IMR-90 (cell line): ENCODE measurements around the gene PRIMA1. TPM values are rescaled to one million over a fixed set of nuclear protein-coding genes. Genes with fewer than 3 reads are reported as not detected.

ENCODE experiments used
- ATAC-seq: fragments of 200-7000 bp; cut with Tn5 transposase; 2 replicates; pipeline ENCODE4 v1.9.1; 2020; ENCODE audit warnings: low read depth, mild to moderate bottlenecking, moderate library complexity
- BruUV-seq: library from RNA; stranded (reverse); fragments of 400-500 nt; replicated peaks from 2 replicates; lab custom pipeline; 2021; lab: Mats Ljungman, UMichigan
- CTCF ChIA-PET: fragments of 300-600 bp; formaldehyde crosslinking; extraction: SDS; loops from one replicate; lab custom pipeline; 2021; ENCODE audit warnings: antibody characterized with exemption; lab: Yijun Ruan, JAX
- POLR2A ChIA-PET: fragments of 300-600 bp; sonication (Branson Sonifier 250); formaldehyde crosslinking; loops from one replicate; lab custom pipeline; 2022; ENCODE audit warnings: antibody characterized with exemption; ENCODE audit not compliant: unreplicated experiment; lab: Charles Lee
- DNase-seq: peaks from one replicate; pipeline ENCODE4 v3.0.0; 2013
- H2AFZ ChIP-seq: replicated peaks from 2 replicates; pipeline ENCODE3; 2013; ENCODE audit warnings: low read length, mild to moderate bottlenecking; ENCODE audit not compliant: poor library complexity
- H2AK5ac ChIP-seq: 2 replicates; pipeline ENCODE4 v1.6.1; 2013; ENCODE audit warnings: low read depth, low read length, inconsistent platforms
- H2AK9ac ChIP-seq: replicated peaks from 2 replicates; pipeline ENCODE3; 2013; ENCODE audit warnings: mild to moderate bottlenecking, low read depth, low read length, moderate library complexity; ENCODE audit not compliant: poor library complexity
- H2BK120ac ChIP-seq: 2 replicates; pipeline ENCODE4 v1.6.1; 2013; ENCODE audit warnings: low read depth, low read length, inconsistent platforms
- H2BK15ac ChIP-seq: 3 replicates; pipeline ENCODE4 v1.6.1; 2013; ENCODE audit warnings: low read depth, low read length, inconsistent platforms
- H2BK20ac ChIP-seq: 2 replicates; pipeline ENCODE4 v1.6.1; 2013; ENCODE audit warnings: low read depth, mild to moderate bottlenecking, inconsistent platforms, low read length, moderate library complexity
- H2BK5ac ChIP-seq: 2 replicates; pipeline ENCODE4 v1.6.1; 2013; ENCODE audit warnings: mild to moderate bottlenecking, low read depth, low read length, inconsistent platforms; ENCODE audit not compliant: poor library complexity, severe bottlenecking
- H3K14ac ChIP-seq: replicated peaks from 2 replicates; pipeline ENCODE4 v1.6.1; 2013; ENCODE audit warnings: low read depth, low read length, inconsistent platforms
- H3K18ac ChIP-seq: 2 replicates; pipeline ENCODE4 v1.6.1; 2013; ENCODE audit warnings: low read depth, low read length, control low read depth
- H3K23ac ChIP-seq: 2 replicates; pipeline ENCODE4 v1.6.1; 2013; ENCODE audit warnings: low read depth, low read length, inconsistent platforms
- H3K27ac ChIP-seq: 2 replicates; pipeline ENCODE4 v1.5.1; 2013; ENCODE audit warnings: mild to moderate bottlenecking, control low read depth, low read length; ENCODE audit not compliant: insufficient read depth
- H3K27me3 ChIP-seq: 2 replicates; pipeline ENCODE4 v1.6.1; 2013; ENCODE audit warnings: low read length; ENCODE audit not compliant: control insufficient read depth, insufficient read depth
- H3K36me3 ChIP-seq: 2 replicates; pipeline ENCODE4 v1.6.1; 2013; ENCODE audit warnings: low read length, mixed read lengths; ENCODE audit not compliant: control insufficient read depth, insufficient read depth
- H3K4ac ChIP-seq: 2 replicates; pipeline ENCODE4 v1.6.1; 2013; ENCODE audit warnings: low read depth, low read length, inconsistent platforms
- H3K4me1 ChIP-seq: 2 replicates; pipeline ENCODE4 v1.6.1; 2013; ENCODE audit warnings: low read length, mixed read lengths; ENCODE audit not compliant: control insufficient read depth, insufficient read depth
- H3K4me2 ChIP-seq: 2 replicates; pipeline ENCODE4 v1.6.1; 2013; ENCODE audit warnings: low read depth, mild to moderate bottlenecking, control low read depth, low read length, moderate library complexity
- H3K4me3 ChIP-seq: 2 replicates; pipeline ENCODE4 v1.5.1; 2013; ENCODE audit warnings: low read depth, mild to moderate bottlenecking, control low read depth, low read length, moderate library complexity; ENCODE audit not compliant: insufficient read depth
- H3K56ac ChIP-seq: 2 replicates; pipeline ENCODE4 v1.6.1; 2013; ENCODE audit warnings: low read length, inconsistent platforms; ENCODE audit not compliant: insufficient read depth; ENCODE audit errors: extremely low read depth
- H3K79me1 ChIP-seq, 2 experiments: 2 replicates each; pipeline ENCODE4 v1.6.1; 2013; ENCODE audit warnings: low read length in 2 of 2, inconsistent platforms in 1 of 2, low read depth in 1 of 2
- H3K9ac ChIP-seq: 2 replicates; pipeline ENCODE4 v1.6.1; 2013; ENCODE audit warnings: low read depth, low read length, control low read depth
- H3K9me1 ChIP-seq: 2 replicates; pipeline ENCODE4 v1.6.1; 2013; ENCODE audit warnings: low read length, inconsistent platforms; ENCODE audit not compliant: insufficient read depth
- H3K9me3 ChIP-seq: 2 replicates; pipeline ENCODE4 v1.6.1; 2013; ENCODE audit warnings: low read length; ENCODE audit not compliant: control insufficient read depth, insufficient read depth
- H4K20me1 ChIP-seq: 2 replicates; pipeline ENCODE4 v1.6.1; 2013; ENCODE audit warnings: low read length, inconsistent platforms; ENCODE audit not compliant: insufficient read depth
- H4K5ac ChIP-seq: 2 replicates; pipeline ENCODE4 v1.6.1; 2013; ENCODE audit warnings: mild to moderate bottlenecking, low read depth, low read length, control low read depth
- H4K8ac ChIP-seq, 2 experiments: 2 replicates each; pipeline ENCODE4 v1.6.1; 2013; ENCODE audit warnings: low read depth in 2 of 2, low read length in 2 of 2, control low read depth in 1 of 2, inconsistent platforms in 1 of 2
- H4K91ac ChIP-seq: 2 replicates; pipeline ENCODE4 v1.6.1; 2013; ENCODE audit warnings: low read depth, low read length, inconsistent platforms; ENCODE audit not compliant: insufficient read depth
- CHD1 ChIP-seq: IDR thresholded peaks from 2 replicates; pipeline ENCODE4 v1.6.1; 2012; ENCODE audit warnings: low read depth, low read length, improper control_type of control experiment
- ELK1 ChIP-seq: fragments of 150-350 bp; IDR thresholded peaks from 2 replicates; pipeline ENCODE4 v1.6.1; 2016; ENCODE audit warnings: low read depth, mild to moderate bottlenecking, low read length, moderate library complexity, borderline replicate concordance
- NFE2L2 ChIP-seq: fragments of 150-350 bp; IDR thresholded peaks from 2 replicates; pipeline ENCODE4 v1.6.1; 2016; ENCODE audit warnings: low read depth, mild to moderate bottlenecking, low read length
- POLR2A ChIP-seq: IDR thresholded peaks from 2 replicates; pipeline ENCODE4 v1.6.1; 2012; ENCODE audit warnings: mild to moderate bottlenecking, low read depth, low read length
- RAD21 ChIP-seq: IDR thresholded peaks from 2 replicates; pipeline ENCODE4 v1.6.1; 2012; ENCODE audit warnings: low read length, improper control_type of control experiment
- RCOR1 ChIP-seq: IDR thresholded peaks from 2 replicates; pipeline ENCODE4 v1.6.1; 2012; ENCODE audit warnings: mild to moderate bottlenecking, low read length, improper control_type of control experiment; ENCODE audit not compliant: insufficient replicate concordance
- WGBS, 2 experiments: methylation state at CpG; one replicate each; pipeline versions ENCODE4 v1.1.5 to v1.1.7; 2013; ENCODE audit warnings: missing lambda C conversion rate in 2 of 2; ENCODE audit not compliant: insufficient read length in 1 of 2; ENCODE audit errors: extremely low coverage in 2 of 2; 5-methylcytosine and 5-hydroxymethylcytosine counted together
- dilution Hi-C: fragments of 300-500 bp; cut with HindIII; formaldehyde crosslinking; loops from one replicate; pipeline ENCODE4 v1.14.3; 2018; ENCODE audit warnings: low sequenced_read_pairs; ENCODE audit not compliant: unreplicated experiment
- in situ Hi-C: fragments of 300-500 bp; cut with MboI; formaldehyde crosslinking; loops from 3 replicates; pipeline ENCODE4 v1.14.3; 2019; ENCODE audit warnings: low sequenced_read_pairs, inconsistent platforms, mixed read lengths
- intact Hi-C: fragments of 100-400 bp; cut with micrococcal nuclease; formaldehyde crosslinking; loops from 2 replicates; pipeline ENCODE4 v1.10.0; 2022
- polyA plus RNA-seq, 3 experiments: library from polyadenylated mRNA; depleted of rRNA; stranded (reverse); fragments of >200 nt; gene quantifications; 2 replicates each; pipeline ENCODE4 v1.2.3, GENCODE V29; 2012; ENCODE audit warnings: low replicate concordance in 1 of 3
- total RNA-seq: library from RNA; depleted of rRNA; stranded (reverse); fragments of >200 nt; gene quantifications from 2 replicates; pipeline ENCODE4 v1.2.3, GENCODE V29; 2012

PRIMA1 gene
- total and polyA plus RNA-seq, 2 of the 4 experiments (the other 2 are of a cell fraction), result not detected

- H3K14ac ChIP-seq, result no peak overlapping the region
- no peaks in the 10 kb centered on the region for H3K9me1 ChIP-seq
- no peak overlapping the region for H4K91ac ChIP-seq
- no peak overlapping the region for H3K9ac ChIP-seq
- no peak overlapping the region for H3K4me2 ChIP-seq
- no peaks in the 10 kb centered on the region for H3K79me1 ChIP-seq
- H3K4ac ChIP-seq, result no peak overlapping the region
- no peak overlapping the region for H2AK5ac ChIP-seq
- no CpG with 5 or more reads among the region's 6 CpGs for WGBS, 2 experiments
- H3K56ac ChIP-seq, result no peak overlapping the region
- H3K4me1 ChIP-seq, result no peaks in the 10 kb centered on the region
- no peak overlapping the region for H3K23ac ChIP-seq
- no peaks in the 10 kb centered on the region for H4K20me1 ChIP-seq
- dilution Hi-C loops, result no loop called here
- no peaks in the 10 kb centered on the region for H3K27me3 ChIP-seq
- BruUV-seq, result no TSS peak
- H3K27ac ChIP-seq, result no peak overlapping the region
- peaks cover 8% of the 10 kb centered on the region for H3K9me3 ChIP-seq
- no peak for ATAC-seq
- in situ Hi-C loops, result no loop called here
- ChIA-PET POLR2A (no interaction called here), CTCF (no interaction called here)
- H2BK5ac ChIP-seq, result no peak overlapping the region
- intact Hi-C loops, result no loop called here
- no peak overlapping the region for H2BK120ac ChIP-seq
- no peaks in the 10 kb centered on the region for H3K36me3 ChIP-seq
- H2AK9ac ChIP-seq, result no peak overlapping the region
- H2BK20ac ChIP-seq, result no peak overlapping the region
- H3K18ac ChIP-seq, result no peak overlapping the region
- H4K8ac ChIP-seq, result no peak overlapping the region
- DNase-seq, result no peak
- H4K5ac ChIP-seq, result no peak overlapping the region
- H2AFZ ChIP-seq, result no peak overlapping the region
- H2BK15ac ChIP-seq, result no peak overlapping the region
- H3K4me3 ChIP-seq, result no peak overlapping the region
- TF ChIP-seq RAD21 (no peak), POLR2A (no peak), CHD1 (no peak), NFE2L2 (no peak), ELK1 (no peak), RCOR1 (no peak)
These were observed 80.0 kb downstream of the PRIMA1 start for GRCh38 chr14:93708311-93708734.
